Measurements from ENCODE around the gene ITIH2.
"Not testable (repeated sequence)": the region's sequence is repeated elsewhere in the genome, so short reads cannot be mapped to it uniquely, and the experiment has no call there.

ITIH2 gene

DNA sequence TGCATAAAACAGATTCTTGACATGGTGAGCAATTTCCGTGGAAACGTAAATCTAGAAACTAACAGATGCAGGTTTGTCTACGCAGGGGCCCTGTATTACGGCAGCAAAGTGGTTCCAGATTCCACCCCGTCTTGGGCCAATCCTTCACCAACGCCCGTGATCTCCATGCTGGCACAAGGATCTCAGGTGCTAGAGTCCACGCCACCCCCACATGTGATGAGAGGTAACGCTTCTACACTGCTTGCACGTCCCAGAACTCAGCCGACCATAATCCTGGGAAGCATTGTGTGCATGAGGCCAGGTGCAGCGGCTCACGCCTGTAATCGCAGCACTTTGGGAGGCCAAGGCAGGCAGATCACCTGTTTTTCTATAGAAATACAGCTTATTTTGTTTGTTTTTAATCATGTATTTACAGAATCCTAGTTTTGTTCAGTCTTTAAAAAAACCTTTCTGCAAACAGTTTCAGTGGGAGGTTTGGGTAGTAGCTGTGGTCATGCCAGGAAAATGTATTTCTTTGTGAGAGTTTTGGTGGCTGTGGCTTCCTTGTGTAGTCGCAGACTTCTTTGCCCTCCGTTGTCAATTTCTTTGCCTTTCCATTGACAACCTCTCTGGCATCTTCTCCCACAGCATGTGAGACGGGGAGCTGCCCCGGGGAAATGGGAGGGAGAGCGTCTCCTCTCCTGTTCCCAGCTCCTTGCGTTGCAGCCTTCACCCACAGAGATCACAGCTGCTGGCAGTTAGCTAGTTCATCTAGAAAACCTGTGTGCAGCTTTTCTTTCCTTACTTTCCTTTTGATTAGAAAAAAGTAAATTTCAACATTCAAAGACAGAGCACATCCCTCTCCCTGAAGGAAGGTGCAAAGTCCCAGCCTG is 35.7 kb downstream of the ITIH2 start:
- no peak overlapping the region for H2AFZ ChIP-seq (ENCODE audit: low read depth, low read length, severe bottlenecking)
- H3K36me3 ChIP-seq (ENCODE audit: low read length), result no peaks in the 10 kb centered on the region
- no peak overlapping the region for H3K4me2 ChIP-seq (ENCODE audit: low read depth, low read length, poor library complexity, severe bottlenecking)
- no peak overlapping the region for H3K9ac ChIP-seq (ENCODE audit: low read length)
- no peaks in the 10 kb centered on the region for H3K79me2 ChIP-seq (ENCODE audit: insufficient read depth, low read length)
- no peaks in the 10 kb centered on the region for H4K20me1 ChIP-seq (ENCODE audit: low read depth, low read length)
- H3K9me2 ChIP-seq (replicated peaks; ENCODE audit: insufficient read depth, low read length), result no peaks in the 10 kb centered on the region
- TF ChIP-seq, protein P1, sequence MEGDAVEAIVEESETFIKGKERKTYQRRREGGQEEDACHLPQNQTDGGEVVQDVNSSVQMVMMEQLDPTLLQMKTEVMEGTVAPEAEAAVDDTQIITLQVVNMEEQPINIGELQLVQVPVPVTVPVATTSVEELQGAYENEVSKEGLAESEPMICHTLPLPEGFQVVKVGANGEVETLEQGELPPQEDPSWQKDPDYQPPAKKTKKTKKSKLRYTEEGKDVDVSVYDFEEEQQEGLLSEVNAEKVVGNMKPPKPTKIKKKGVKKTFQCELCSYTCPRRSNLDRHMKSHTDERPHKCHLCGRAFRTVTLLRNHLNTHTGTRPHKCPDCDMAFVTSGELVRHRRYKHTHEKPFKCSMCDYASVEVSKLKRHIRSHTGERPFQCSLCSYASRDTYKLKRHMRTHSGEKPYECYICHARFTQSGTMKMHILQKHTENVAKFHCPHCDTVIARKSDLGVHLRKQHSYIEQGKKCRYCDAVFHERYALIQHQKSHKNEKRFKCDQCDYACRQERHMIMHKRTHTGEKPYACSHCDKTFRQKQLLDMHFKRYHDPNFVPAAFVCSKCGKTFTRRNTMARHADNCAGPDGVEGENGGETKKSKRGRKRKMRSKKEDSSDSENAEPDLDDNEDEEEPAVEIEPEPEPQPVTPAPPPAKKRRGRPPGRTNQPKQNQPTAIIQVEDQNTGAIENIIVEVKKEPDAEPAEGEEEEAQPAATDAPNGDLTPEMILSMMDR (IDR thresholded peaks at IDR 0.05; ENCODE audit: insufficient read depth, low read length, poor library complexity, severe bottlenecking), result no peak
- TF ChIP-seq EZH2phosphoT487 (conservative IDR thresholded peaks at IDR 0.05; ENCODE audit: low read length), result no peak
- no peaks in the 10 kb centered on the region for H3K9me3 ChIP-seq (ENCODE audit: insufficient read depth, low read length)
- no peak overlapping the region for H3K27ac ChIP-seq (ENCODE audit: low read depth, low read length)
- no peaks in the 10 kb centered on the region for H3F3A ChIP-seq (ENCODE audit: insufficient read depth)
- no peak overlapping the region for H3K4me3 ChIP-seq (ENCODE audit: insufficient read depth, low read length, poor library complexity, severe bottlenecking)
- H3K27me3 ChIP-seq (ENCODE audit: low read length), result no peaks in the 10 kb centered on the region

DNA sequence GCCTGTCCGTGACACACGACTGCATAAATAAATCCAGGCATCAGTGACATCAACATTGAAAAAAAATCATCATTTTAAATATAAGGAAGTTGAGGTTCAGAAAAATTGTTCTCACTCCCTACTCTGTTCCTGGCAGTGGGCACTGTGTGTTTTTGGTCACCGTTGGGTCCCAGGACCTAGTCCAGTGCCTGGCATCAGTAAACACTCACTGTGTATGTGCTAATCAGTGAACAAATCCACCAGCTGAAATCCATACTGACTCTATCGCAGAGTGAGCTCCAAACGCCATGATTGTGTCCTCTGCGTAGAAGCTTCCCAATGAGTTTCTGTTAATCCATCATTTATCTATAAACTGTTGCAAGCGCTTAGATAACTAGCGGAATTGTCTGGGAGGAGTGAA is 41.2 kb downstream of the ITIH2 start:
- H3K9me3 ChIP-seq (ENCODE audit: insufficient read depth, low read length), result no peaks in the 10 kb centered on the region
- no peaks in the 10 kb centered on the region for H3K79me2 ChIP-seq (ENCODE audit: insufficient read depth, low read length)
- H3K9ac ChIP-seq (ENCODE audit: low read length), result no peak overlapping the region
- no peak overlapping the region for H3K4me3 ChIP-seq (ENCODE audit: insufficient read depth, low read length, poor library complexity, severe bottlenecking)
- H4K20me1 ChIP-seq (ENCODE audit: low read depth, low read length), result no peaks in the 10 kb centered on the region
- no peaks in the 10 kb centered on the region for H3K36me3 ChIP-seq (ENCODE audit: low read length)
- no peak overlapping the region for H2AFZ ChIP-seq (ENCODE audit: low read depth, low read length, severe bottlenecking)
- H3K4me2 ChIP-seq (ENCODE audit: low read depth, low read length, poor library complexity, severe bottlenecking), result no peak overlapping the region
- H3K9me2 ChIP-seq (replicated peaks; ENCODE audit: insufficient read depth, low read length), result no peaks in the 10 kb centered on the region
- no peaks in the 10 kb centered on the region for H3F3A ChIP-seq (ENCODE audit: insufficient read depth)
- H3K27ac ChIP-seq (ENCODE audit: low read depth, low read length), result no peak overlapping the region
- no peaks in the 10 kb centered on the region for H3K27me3 ChIP-seq (ENCODE audit: low read length)
- TF ChIP-seq EZH2phosphoT487 (conservative IDR thresholded peaks at IDR 0.05; ENCODE audit: low read length), result no peak
- TF ChIP-seq, protein P1 (IDR thresholded peaks at IDR 0.05; ENCODE audit: insufficient read depth, low read length, poor library complexity, severe bottlenecking), result no peak

DNA sequence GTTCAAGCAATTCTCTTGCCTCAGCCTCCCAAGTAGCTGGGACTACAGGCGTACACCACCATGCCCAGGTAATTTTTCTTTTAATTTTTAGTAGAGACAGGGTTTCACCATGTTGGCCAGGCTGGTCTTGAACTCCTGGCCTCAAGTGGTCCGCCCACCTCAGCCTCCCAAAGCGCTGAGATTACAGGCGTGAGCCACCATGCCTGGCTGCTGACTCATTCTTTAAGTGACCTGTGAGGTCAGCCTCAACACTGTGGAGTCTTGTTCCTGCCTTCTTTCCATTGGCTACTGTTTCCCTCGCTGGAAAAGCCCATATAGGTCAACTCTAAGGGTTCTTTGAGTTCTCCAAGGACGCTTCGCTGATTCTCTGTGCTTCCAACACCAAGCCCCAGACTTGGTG is 45.5 kb downstream of the ITIH2 start:
- not testable (repeated sequence) for H4K20me1 ChIP-seq (ENCODE audit: low read depth, low read length); H3K27ac ChIP-seq (ENCODE audit: low read depth, low read length); H3K4me3 ChIP-seq (ENCODE audit: insufficient read depth, low read length, poor library complexity, severe bottlenecking); H2AFZ ChIP-seq (ENCODE audit: low read depth, low read length, severe bottlenecking); H3K9me2 ChIP-seq (replicated peaks; ENCODE audit: insufficient read depth, low read length); H3K27me3 ChIP-seq (ENCODE audit: low read length); H3K36me3 ChIP-seq (ENCODE audit: low read length); H3F3A ChIP-seq (ENCODE audit: insufficient read depth); H3K4me2 ChIP-seq (ENCODE audit: low read depth, low read length, poor library complexity, severe bottlenecking); H3K79me2 ChIP-seq (ENCODE audit: insufficient read depth, low read length); H3K9me3 ChIP-seq (ENCODE audit: insufficient read depth, low read length); H3K9ac ChIP-seq (ENCODE audit: low read length)

DNA sequence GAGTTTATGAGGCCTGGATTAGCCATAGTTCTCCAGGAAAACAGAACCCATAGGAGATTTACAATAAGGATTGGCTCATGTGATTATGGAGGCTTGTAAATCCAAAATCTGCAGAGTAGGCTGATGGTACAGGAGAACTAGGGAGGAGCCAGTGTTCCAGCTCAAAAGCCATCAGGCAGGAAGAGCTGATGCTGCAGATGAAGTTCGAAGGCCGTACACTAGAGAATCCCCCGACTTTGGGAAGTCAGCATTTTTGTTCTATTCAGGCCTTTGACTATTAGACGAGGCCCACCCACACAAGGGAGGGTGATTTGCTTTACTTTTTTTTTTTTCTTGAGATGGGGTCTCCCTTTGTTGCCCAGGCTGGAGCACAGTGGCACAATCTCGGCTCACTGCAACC is 47.1 kb downstream of the ITIH2 start:
- Histone ChIP-seq H3K4me3 (ENCODE audit: insufficient read depth, low read length, poor library complexity, severe bottlenecking) (no peak overlapping the region), H3K27me3 (ENCODE audit: low read length) (no peaks in the 10 kb centered on the region), H3F3A (ENCODE audit: insufficient read depth) (no peaks in the 10 kb centered on the region), H3K9ac (ENCODE audit: low read length) (no peak overlapping the region), H3K9me3 (ENCODE audit: insufficient read depth, low read length) (no peaks in the 10 kb centered on the region), H4K20me1 (ENCODE audit: low read depth, low read length) (no peaks in the 10 kb centered on the region), H3K36me3 (ENCODE audit: low read length) (peaks cover 7% of the 10 kb centered on the region; the same call in 1 of the 2 replicates), H3K79me2 (ENCODE audit: insufficient read depth, low read length) (no peaks in the 10 kb centered on the region), H3K4me2 (ENCODE audit: low read depth, low read length, poor library complexity, severe bottlenecking) (no peak overlapping the region), H3K27ac (ENCODE audit: low read depth, low read length) (no peak overlapping the region), H2AFZ (ENCODE audit: low read depth, low read length, severe bottlenecking) (no peak overlapping the region), H3K9me2 (replicated peaks; ENCODE audit: insufficient read depth, low read length) (no peaks in the 10 kb centered on the region)
- TF ChIP-seq, protein P1 (IDR thresholded peaks at IDR 0.05; ENCODE audit: insufficient read depth, low read length, poor library complexity, severe bottlenecking), result no peak
- no peak for TF ChIP-seq EZH2phosphoT487 (conservative IDR thresholded peaks at IDR 0.05; ENCODE audit: low read length)
